Measurements from ENCODE around the gene CDH3. TPM values are rescaled to one million over a fixed set of nuclear protein-coding genes. Genes with fewer than 3 reads are reported as not detected.
A peak's percentile ranks its signal among the peaks of the same experiment; 100 is the strongest.

CDH3 gene
- total and polyA plus RNA-seq, 2 experiments from 2014 or later = 78.0 to 210 TPM

- Histone ChIP-seq H3F3A (replicated peaks; ENCODE audit: low read depth) (peaks cover 12% of the 10 kb centered on the region; the same call in 1 of the 2 replicates), H3K4me2 (no peak overlapping the region), H3K27ac (ENCODE audit: low read depth) (no peak overlapping the region), H3K4me3 (no peak overlapping the region), H3K4me1 (ENCODE audit: insufficient read depth) (peaks cover 19% of the 10 kb centered on the region), H3K9me2 (ENCODE audit: insufficient read depth) (no peaks in the 10 kb centered on the region), H3K27me3 (ENCODE audit: insufficient read depth) (peaks cover 15% of the 10 kb centered on the region), H2AFZ (peak overlapping the region; percentile 95), H3K36me3 (ENCODE audit: insufficient read depth) (no peaks in the 10 kb centered on the region), H3K79me2 (replicated peaks; ENCODE audit: insufficient read depth) (no peaks in the 10 kb centered on the region), H4K20me1 (replicated peaks; ENCODE audit: insufficient read depth) (no peaks in the 10 kb centered on the region)
- H3K9me3 Mint-ChIP-seq = peaks cover 2% of the 10 kb centered on the region; the same call in 2 of the 3 replicates
- H3K4me1 Mint-ChIP-seq = peaks cover 28% of the 10 kb centered on the region
- DNase-seq (ENCODE audit: low spot score) (no peak), ATAC-seq (no peak)
- no peak overlapping the region for H3K4me3 Mint-ChIP-seq
- H3K36me3 Mint-ChIP-seq (ENCODE audit: low read depth) = no peaks in the 10 kb centered on the region; the same call in 2 of the 3 replicates
- no peak for TF ChIP-seq ZNF462 (CRISPR knock-in tag; IDR thresholded peaks at IDR 0.05)
- TF ChIP-seq ZNF331 (CRISPR knock-in tag; IDR thresholded peaks at IDR 0.05; ENCODE audit: low read depth) = no peak
- TF ChIP-seq CREB1 (CRISPR knock-in tag; IDR thresholded peaks at IDR 0.05; ENCODE audit: low read depth) = no peak
- no peak for TF ChIP-seq EZH2 (IDR thresholded peaks at IDR 0.05; ENCODE audit: low read depth, unreplicated experiment)
- TF ChIP-seq NANOG (IDR thresholded peaks at IDR 0.05; ENCODE audit: borderline replicate concordance) = no peak
- TF ChIP-seq REST (IDR thresholded peaks at IDR 0.05; ENCODE audit: unreplicated experiment) = no peak
- no peak for TF ChIP-seq STAT1 (IDR thresholded peaks at IDR 0.05; ENCODE audit: unreplicated experiment)
- no peak for TF ChIP-seq EZH2phosphoT487 (IDR thresholded peaks at IDR 0.05; ENCODE audit: unreplicated experiment)
- TF ChIP-seq ZNF114 (CRISPR knock-in tag; IDR thresholded peaks at IDR 0.05) = no peak
- no peak for TF ChIP-seq CTCF (conservative IDR thresholded peaks at IDR 0.05; ENCODE audit: low read depth in 2 of 2)
- no peak for TF ChIP-seq POLR2AphosphoS5 (IDR thresholded peaks at IDR 0.05; ENCODE audit: low read depth)
- no peak for TF ChIP-seq ETS1 (IDR thresholded peaks at IDR 0.05)
- TF ChIP-seq JUNB (IDR thresholded peaks at IDR 0.05; ENCODE audit: unreplicated experiment) = no peak
- H3K27me3 Mint-ChIP-seq (ENCODE audit: insufficient read depth, low read depth, poor library complexity) = peaks cover 24% of the 10 kb centered on the region
- no peak overlapping the region for H3K27ac Mint-ChIP-seq
These were observed 4.1 kb upstream of the CDH3 start for GRCh38 chr16:68640972-68641371.

All from GM23338 (cell line).